Mesendoderm (in vitro differentiated cells): ENCODE data around the gene SEC22B. TPM values are rescaled to one million over a fixed set of nuclear protein-coding genes. Genes with fewer than 3 reads are reported as not detected.
"Not testable (repeated sequence)": the region's sequence is repeated elsewhere in the genome, so short reads cannot be mapped to it uniquely, and the experiment has no call there.

Source experiments
- DNase-seq: peaks from one replicate; pipeline ENCODE4 v3.0.0; 2013
- H2AK5ac ChIP-seq: 2 replicates; pipeline ENCODE4 v1.6.1; 2013; ENCODE audit warnings: low read length, inconsistent platforms
- H2BK120ac ChIP-seq: 2 replicates; pipeline ENCODE4 v1.6.1; 2013; ENCODE audit warnings: low read depth, mild to moderate bottlenecking, low read length, moderate library complexity, mixed read lengths
- H2BK15ac ChIP-seq: replicated peaks from 2 replicates; pipeline ENCODE4 v1.6.1; 2013; ENCODE audit warnings: low read depth, mild to moderate bottlenecking, moderate library complexity
- H2BK5ac ChIP-seq: 2 replicates; pipeline ENCODE4 v1.6.1; 2013; ENCODE audit warnings: low read length, inconsistent platforms
- H3K18ac ChIP-seq: 2 replicates; pipeline ENCODE4 v1.6.1; 2013; ENCODE audit warnings: mild to moderate bottlenecking, low read length, mixed read lengths
- H3K23ac ChIP-seq: one replicate; pipeline ENCODE4 v1.6.1; 2013; ENCODE audit warnings: low read length
- H3K27ac ChIP-seq: 2 replicates; pipeline ENCODE4 v1.5.1; 2013; ENCODE audit warnings: low read depth, mild to moderate bottlenecking, inconsistent platforms, low read length, moderate library complexity
- H3K27me3 ChIP-seq: 2 replicates; pipeline ENCODE4 v1.6.1; 2013; ENCODE audit warnings: low read length, control low read depth, mild to moderate bottlenecking, inconsistent platforms; ENCODE audit not compliant: insufficient read depth, poor library complexity
- H3K36me3 ChIP-seq: 2 replicates; pipeline ENCODE4 v1.6.1; 2013; ENCODE audit warnings: low read length, inconsistent platforms; ENCODE audit not compliant: control insufficient read depth, insufficient read depth
- H3K4ac ChIP-seq: one replicate; pipeline ENCODE4 v1.6.1; 2013; ENCODE audit warnings: low read depth, mild to moderate bottlenecking, low read length, moderate library complexity
- H3K4me1 ChIP-seq: 2 replicates; pipeline ENCODE4 v1.6.1; 2013; ENCODE audit warnings: low read depth, low read length, inconsistent platforms; ENCODE audit not compliant: control insufficient read depth
- H3K4me2 ChIP-seq: 2 replicates; pipeline ENCODE4 v1.6.1; 2013; ENCODE audit warnings: low read length
- H3K4me3 ChIP-seq: 2 replicates; pipeline ENCODE4 v1.5.1; 2013; ENCODE audit warnings: mild to moderate bottlenecking, low read length
- H3K56ac ChIP-seq: one replicate; pipeline ENCODE4 v1.6.1; 2013; ENCODE audit warnings: low read length
- H3K79me1 ChIP-seq: 2 replicates; pipeline ENCODE4 v1.6.1; 2013; ENCODE audit warnings: low read length, inconsistent platforms
- H3K79me2 ChIP-seq: 2 replicates; pipeline ENCODE4 v1.6.1; 2013; ENCODE audit warnings: mild to moderate bottlenecking, low read length; ENCODE audit not compliant: control insufficient read depth, insufficient read depth
- H3K9ac ChIP-seq: 2 replicates; pipeline ENCODE4 v1.6.1; 2013; ENCODE audit warnings: low read length, inconsistent platforms
- H4K5ac ChIP-seq: one replicate; pipeline ENCODE4 v1.6.1; 2013; ENCODE audit warnings: low read length
- H4K8ac ChIP-seq: one replicate; pipeline ENCODE4 v1.6.1; 2013; ENCODE audit warnings: low read depth, mild to moderate bottlenecking, control low read depth, low read length, moderate library complexity
- WGBS: extraction: QIAGEN DNeasy Blood & Tissue Kit; methylation state at CpG from one replicate; pipeline ENCODE4 v1.1.7; 2013; ENCODE audit warnings: low lambda C conversion rate, missing lambda C conversion rate; ENCODE audit not compliant: insufficient coverage; ENCODE audit errors: extremely low coverage; 5-methylcytosine and 5-hydroxymethylcytosine counted together
- polyA plus RNA-seq, 2 experiments: library from polyadenylated mRNA; stranded (reverse); fragments of 200-250 nt; gene quantifications; one replicate each; pipeline ENCODE4 v1.2.3, GENCODE V29; 2013

SEC22B gene
- polyA plus RNA-seq (2013, experiment 1 of 2) = 11.7 TPM
- polyA plus RNA-seq (2013, experiment 2 of 2) = 12.1 TPM

DNA sequence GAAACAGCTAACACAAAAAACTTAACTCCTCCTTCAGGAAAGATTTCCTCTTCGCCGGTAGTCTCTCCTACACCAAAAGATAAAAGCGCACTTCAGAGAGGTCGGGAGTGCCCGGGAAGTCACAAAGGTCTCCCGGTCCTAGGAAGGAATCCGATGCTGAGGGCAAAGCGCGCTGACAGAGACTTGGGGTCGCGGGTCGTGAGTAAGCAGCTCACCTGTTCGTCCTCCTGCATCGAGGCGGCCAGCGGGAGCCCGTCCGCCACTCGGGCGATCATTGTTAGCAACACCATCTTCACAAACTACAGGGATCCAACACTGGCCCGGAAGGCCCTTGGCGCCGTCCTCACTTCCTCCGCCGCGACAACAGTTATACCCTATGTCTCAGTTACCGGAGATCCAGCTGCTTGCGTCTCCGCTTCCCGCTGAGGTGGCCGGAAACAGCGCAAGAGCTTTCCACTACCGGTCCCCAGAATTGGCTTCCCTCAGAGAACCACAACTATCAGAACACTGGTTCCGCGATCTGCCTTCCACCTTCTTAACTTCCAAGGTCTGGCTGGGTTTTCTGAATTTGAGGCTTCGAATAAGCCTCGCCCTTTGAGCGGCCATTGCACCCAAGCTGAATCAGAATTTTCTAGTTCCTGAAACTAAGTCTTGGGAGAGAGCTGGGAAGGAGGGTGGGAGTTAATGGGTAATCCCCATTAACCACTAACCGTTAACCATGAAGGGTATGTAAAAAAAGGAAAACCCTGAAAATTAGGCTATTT, at the start of gene SEC22B:
Gene SEC22B (minus strand): TSS at position 429 of the 764 bp plus-strand sequence. CDS start 139 bp downstream, at position 290.
- peak within 1 kb of the TSS; percentile 85 for H3K4me3 ChIP-seq
- WGBS = no CpG with 5 or more reads among the region's 39 CpGs
- no peaks in the 10 kb centered on the region for H3K36me3 ChIP-seq

DNA sequence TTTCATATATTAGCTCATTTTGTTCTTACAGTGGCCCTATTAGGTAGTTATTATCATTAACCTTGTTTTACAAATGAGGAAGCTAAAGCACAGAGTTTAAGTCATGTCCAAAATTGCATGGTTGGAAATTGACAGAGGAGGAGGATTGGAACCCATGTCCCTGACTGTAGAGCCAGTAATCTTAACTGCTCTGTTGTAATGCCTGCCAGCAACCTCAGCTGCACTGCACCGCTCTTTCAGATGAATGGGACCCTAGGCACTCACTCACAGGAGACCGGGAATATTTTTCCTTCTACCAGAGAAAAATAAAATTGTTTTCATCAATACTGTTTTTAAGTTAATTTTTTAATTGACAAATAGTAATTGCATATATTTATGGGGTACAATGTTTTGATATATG, 41.6 kb upstream of the SEC22B start:
- not testable (repeated sequence) for H3K4me1 ChIP-seq, H3K27ac ChIP-seq, DNase-seq, H3K79me2 ChIP-seq, H3K27me3 ChIP-seq, H4K5ac ChIP-seq, H4K8ac ChIP-seq, H3K36me3 ChIP-seq, H2BK15ac ChIP-seq, H3K9ac ChIP-seq, H2BK5ac ChIP-seq, H3K4me3 ChIP-seq, H2AK5ac ChIP-seq, H3K4me2 ChIP-seq, H3K18ac ChIP-seq, H3K23ac ChIP-seq, H3K79me1 ChIP-seq, H3K4ac ChIP-seq, H2BK120ac ChIP-seq, H3K56ac ChIP-seq
- WGBS = no CpG with 5 or more reads among the region's 2 CpGs

More for the DNA sequence above, at the start of gene SEC22B:
- Histone ChIP-seq H4K5ac (peak within 1 kb of the TSS; percentile 92), H2BK120ac (no peak within 1 kb of the TSS), H3K9ac (peak within 1 kb of the TSS; percentile 95), H2BK15ac (no peak within 1 kb of the TSS), H3K18ac (peak within 1 kb of the TSS; percentile 90), H2AK5ac (no peak within 1 kb of the TSS), H4K8ac (no peak within 1 kb of the TSS), H2BK5ac (peak within 1 kb of the TSS; percentile 77), H3K4ac (peak within 1 kb of the TSS; percentile 31), H3K23ac (peak within 1 kb of the TSS; percentile 94), H3K79me1 (no peaks in the 10 kb centered on the region), H3K79me2 (peaks cover 6% of the 10 kb centered on the region), H3K4me1 (no peaks in the 10 kb centered on the region), H3K27me3 (no peaks in the 10 kb centered on the region), H3K4me2 (peak within 1 kb of the TSS; percentile 79), H3K27ac (peak within 1 kb of the TSS; percentile 99), H3K56ac (peak within 1 kb of the TSS; percentile 99)
- DNase-seq = peak; percentile 98

DNA sequence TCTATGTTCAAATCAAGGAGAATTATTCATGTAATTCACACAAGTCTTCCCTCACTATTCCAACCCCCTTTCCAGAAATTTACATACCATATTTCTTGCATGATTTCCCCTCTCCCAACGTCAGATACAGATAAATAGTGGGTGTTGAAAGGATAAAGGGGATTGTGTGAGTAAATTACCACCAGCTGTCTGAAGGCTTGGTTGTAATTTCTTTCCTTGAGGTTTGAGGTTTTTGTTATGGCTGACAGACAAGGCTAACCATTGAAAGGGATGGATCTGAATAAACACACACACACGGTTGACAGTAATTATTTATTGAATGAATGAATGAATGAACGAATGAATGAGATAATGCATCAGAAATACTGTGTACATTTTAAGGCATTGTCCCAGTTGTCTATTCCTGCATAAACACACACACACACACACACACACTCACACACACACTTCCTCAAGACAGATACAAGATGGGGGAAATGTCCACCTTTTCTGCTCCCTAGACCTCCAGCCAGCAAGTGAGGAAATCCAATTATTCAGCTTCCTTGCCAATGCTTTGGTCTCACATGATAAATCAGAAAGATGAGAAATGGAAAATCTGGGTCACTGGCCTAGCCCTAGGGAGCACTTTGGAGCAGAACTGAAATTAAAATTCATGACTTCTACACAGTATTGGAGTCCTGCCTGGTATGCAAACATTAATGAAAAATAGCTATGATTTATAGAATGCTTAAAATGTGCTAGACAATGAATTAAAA, 41.0 kb upstream of the SEC22B start:
- H3K4ac ChIP-seq, H3K9ac ChIP-seq, H2BK5ac ChIP-seq, H3K23ac ChIP-seq, H3K27me3 ChIP-seq, H3K18ac ChIP-seq, H3K4me2 ChIP-seq, H3K4me3 ChIP-seq, H3K27ac ChIP-seq, DNase-seq, H2AK5ac ChIP-seq, H3K79me2 ChIP-seq, H2BK120ac ChIP-seq, H3K79me1 ChIP-seq, H3K36me3 ChIP-seq, H3K4me1 ChIP-seq, H4K8ac ChIP-seq, H2BK15ac ChIP-seq, H3K56ac ChIP-seq, H4K5ac ChIP-seq: not testable (repeated sequence)
- WGBS = no CpG with 5 or more reads among the region's 3 CpGs

DNA sequence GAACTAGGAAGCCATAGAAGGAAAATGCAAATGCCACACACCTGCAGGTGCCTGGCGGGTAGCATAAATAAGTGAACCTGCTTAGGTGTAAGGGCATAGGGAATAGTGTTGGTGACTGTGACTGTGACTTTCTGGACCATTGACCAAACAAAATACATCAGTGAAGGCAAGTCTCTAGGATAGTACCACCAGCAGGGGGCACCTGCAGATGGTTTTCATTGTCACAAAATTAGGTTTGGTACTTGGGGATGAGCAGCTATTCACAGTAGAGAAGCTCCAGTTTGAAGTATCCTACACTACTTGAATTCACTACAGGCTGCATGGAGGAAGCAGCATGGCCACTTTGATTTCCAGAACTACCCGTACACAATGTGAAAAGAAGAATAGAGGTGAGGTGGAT, 37.3 kb upstream of the SEC22B start:
- H3K36me3 ChIP-seq, H2BK120ac ChIP-seq, H4K5ac ChIP-seq, H3K23ac ChIP-seq, H2AK5ac ChIP-seq, DNase-seq, H3K4me3 ChIP-seq, H3K79me2 ChIP-seq, H2BK5ac ChIP-seq, H3K4me2 ChIP-seq, H3K4me1 ChIP-seq, H3K4ac ChIP-seq, H3K27me3 ChIP-seq, H3K18ac ChIP-seq, H4K8ac ChIP-seq, H2BK15ac ChIP-seq, H3K56ac ChIP-seq, H3K79me1 ChIP-seq, H3K27ac ChIP-seq, H3K9ac ChIP-seq: not testable (repeated sequence)
- no CpG with 5 or more reads among the region's 2 CpGs for WGBS

DNA sequence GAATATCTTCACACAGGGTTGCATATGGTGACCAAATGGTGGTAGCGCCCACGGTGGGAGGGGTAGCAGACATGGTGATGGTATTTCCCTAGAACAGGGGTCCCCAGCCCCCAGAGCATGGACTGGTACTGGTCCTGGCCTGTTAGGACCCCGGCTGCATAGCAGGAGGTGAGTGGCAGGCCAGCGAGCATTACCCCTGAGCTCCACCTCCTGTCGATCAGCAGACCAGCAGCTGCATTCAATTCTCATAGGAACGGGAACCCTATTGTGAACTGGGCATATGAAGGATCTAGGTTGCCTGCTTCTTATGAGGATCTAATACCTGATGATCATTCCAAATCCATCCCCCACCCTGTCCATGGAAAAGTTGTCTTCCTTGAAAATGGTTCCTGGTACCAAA, 34.4 kb upstream of the SEC22B start:
- H3K18ac ChIP-seq, H3K56ac ChIP-seq, H2BK5ac ChIP-seq, H3K4ac ChIP-seq, H3K36me3 ChIP-seq, H3K23ac ChIP-seq, H3K79me1 ChIP-seq, H2AK5ac ChIP-seq, H2BK120ac ChIP-seq, H3K9ac ChIP-seq, H4K8ac ChIP-seq, H3K27me3 ChIP-seq, H3K4me1 ChIP-seq, H4K5ac ChIP-seq, H3K4me2 ChIP-seq, H3K4me3 ChIP-seq, H3K79me2 ChIP-seq, H3K27ac ChIP-seq, DNase-seq, H2BK15ac ChIP-seq: not testable (repeated sequence)
- no CpG with 5 or more reads among the region's 6 CpGs for WGBS
